ENCODE measurements around the gene C5. TPM values are rescaled to one million over a fixed set of nuclear protein-coding genes. Genes with fewer than 3 reads are reported as not detected.

Gene C5
- total and polyA plus RNA-seq, 2 experiments from 2014 or later: 0.31 TPM; not detected in 1

DNA sequence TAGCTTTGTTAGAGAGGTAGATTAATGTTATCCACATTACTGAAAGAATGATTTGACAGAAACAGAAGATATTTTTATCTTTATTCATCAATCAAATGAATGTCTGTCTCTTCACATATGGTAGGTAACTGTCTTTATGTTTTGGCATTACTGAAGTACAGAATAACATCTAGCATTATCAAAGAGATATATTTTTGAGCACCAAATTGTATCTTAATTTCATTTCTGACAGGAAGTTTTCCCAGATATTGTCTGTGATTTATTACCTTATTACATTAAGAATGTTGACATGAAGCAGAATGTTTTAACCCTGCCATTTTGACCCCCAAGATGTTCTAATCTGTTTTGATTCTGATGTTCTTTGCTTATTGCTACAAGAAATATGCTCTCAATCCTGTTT is 45.0 kb upstream of the C5 start:
- Histone ChIP-seq H4K20me1 (replicated peaks; ENCODE audit: insufficient read depth) (no peaks in the 10 kb centered on the region; the same call in 1 of the 2 replicates), H3K79me2 (replicated peaks; ENCODE audit: insufficient read depth) (no peaks in the 10 kb centered on the region), H3K27ac (ENCODE audit: low read depth) (no peak overlapping the region), H3K36me3 (ENCODE audit: insufficient read depth) (no peaks in the 10 kb centered on the region), H3F3A (replicated peaks; ENCODE audit: low read depth) (no peaks in the 10 kb centered on the region), H3K27me3 (ENCODE audit: insufficient read depth) (no peaks in the 10 kb centered on the region), H3K4me1 (ENCODE audit: insufficient read depth) (no peaks in the 10 kb centered on the region), H3K4me2 (no peak overlapping the region), H3K4me3 (no peak overlapping the region), H2AFZ (no peak overlapping the region), H3K9me2 (ENCODE audit: insufficient read depth) (no peaks in the 10 kb centered on the region)
- Mint-ChIP-seq H3K9me3 (peaks cover 17% of the 10 kb centered on the region), H3K4me3 (no peak overlapping the region), H3K4me1 (no peaks in the 10 kb centered on the region), H3K27ac (no peak overlapping the region), H3K36me3 (ENCODE audit: low read depth) (peaks cover 26% of the 10 kb centered on the region), H3K27me3 (ENCODE audit: insufficient read depth, low read depth, poor library complexity) (peaks cover 4% of the 10 kb centered on the region)
- ATAC-seq: no peak
- DNase-seq (ENCODE audit: low spot score): no peak
- no peak for TF ChIP-seq ZNF331 (CRISPR knock-in tag; IDR thresholded peaks at IDR 0.05; ENCODE audit: low read depth)
- TF ChIP-seq EZH2phosphoT487 (IDR thresholded peaks at IDR 0.05; ENCODE audit: unreplicated experiment): no peak
- no peak for TF ChIP-seq STAT1 (IDR thresholded peaks at IDR 0.05; ENCODE audit: unreplicated experiment)
- no peak for TF ChIP-seq EZH2 (IDR thresholded peaks at IDR 0.05; ENCODE audit: low read depth, unreplicated experiment)
- TF ChIP-seq, protein P1, sequence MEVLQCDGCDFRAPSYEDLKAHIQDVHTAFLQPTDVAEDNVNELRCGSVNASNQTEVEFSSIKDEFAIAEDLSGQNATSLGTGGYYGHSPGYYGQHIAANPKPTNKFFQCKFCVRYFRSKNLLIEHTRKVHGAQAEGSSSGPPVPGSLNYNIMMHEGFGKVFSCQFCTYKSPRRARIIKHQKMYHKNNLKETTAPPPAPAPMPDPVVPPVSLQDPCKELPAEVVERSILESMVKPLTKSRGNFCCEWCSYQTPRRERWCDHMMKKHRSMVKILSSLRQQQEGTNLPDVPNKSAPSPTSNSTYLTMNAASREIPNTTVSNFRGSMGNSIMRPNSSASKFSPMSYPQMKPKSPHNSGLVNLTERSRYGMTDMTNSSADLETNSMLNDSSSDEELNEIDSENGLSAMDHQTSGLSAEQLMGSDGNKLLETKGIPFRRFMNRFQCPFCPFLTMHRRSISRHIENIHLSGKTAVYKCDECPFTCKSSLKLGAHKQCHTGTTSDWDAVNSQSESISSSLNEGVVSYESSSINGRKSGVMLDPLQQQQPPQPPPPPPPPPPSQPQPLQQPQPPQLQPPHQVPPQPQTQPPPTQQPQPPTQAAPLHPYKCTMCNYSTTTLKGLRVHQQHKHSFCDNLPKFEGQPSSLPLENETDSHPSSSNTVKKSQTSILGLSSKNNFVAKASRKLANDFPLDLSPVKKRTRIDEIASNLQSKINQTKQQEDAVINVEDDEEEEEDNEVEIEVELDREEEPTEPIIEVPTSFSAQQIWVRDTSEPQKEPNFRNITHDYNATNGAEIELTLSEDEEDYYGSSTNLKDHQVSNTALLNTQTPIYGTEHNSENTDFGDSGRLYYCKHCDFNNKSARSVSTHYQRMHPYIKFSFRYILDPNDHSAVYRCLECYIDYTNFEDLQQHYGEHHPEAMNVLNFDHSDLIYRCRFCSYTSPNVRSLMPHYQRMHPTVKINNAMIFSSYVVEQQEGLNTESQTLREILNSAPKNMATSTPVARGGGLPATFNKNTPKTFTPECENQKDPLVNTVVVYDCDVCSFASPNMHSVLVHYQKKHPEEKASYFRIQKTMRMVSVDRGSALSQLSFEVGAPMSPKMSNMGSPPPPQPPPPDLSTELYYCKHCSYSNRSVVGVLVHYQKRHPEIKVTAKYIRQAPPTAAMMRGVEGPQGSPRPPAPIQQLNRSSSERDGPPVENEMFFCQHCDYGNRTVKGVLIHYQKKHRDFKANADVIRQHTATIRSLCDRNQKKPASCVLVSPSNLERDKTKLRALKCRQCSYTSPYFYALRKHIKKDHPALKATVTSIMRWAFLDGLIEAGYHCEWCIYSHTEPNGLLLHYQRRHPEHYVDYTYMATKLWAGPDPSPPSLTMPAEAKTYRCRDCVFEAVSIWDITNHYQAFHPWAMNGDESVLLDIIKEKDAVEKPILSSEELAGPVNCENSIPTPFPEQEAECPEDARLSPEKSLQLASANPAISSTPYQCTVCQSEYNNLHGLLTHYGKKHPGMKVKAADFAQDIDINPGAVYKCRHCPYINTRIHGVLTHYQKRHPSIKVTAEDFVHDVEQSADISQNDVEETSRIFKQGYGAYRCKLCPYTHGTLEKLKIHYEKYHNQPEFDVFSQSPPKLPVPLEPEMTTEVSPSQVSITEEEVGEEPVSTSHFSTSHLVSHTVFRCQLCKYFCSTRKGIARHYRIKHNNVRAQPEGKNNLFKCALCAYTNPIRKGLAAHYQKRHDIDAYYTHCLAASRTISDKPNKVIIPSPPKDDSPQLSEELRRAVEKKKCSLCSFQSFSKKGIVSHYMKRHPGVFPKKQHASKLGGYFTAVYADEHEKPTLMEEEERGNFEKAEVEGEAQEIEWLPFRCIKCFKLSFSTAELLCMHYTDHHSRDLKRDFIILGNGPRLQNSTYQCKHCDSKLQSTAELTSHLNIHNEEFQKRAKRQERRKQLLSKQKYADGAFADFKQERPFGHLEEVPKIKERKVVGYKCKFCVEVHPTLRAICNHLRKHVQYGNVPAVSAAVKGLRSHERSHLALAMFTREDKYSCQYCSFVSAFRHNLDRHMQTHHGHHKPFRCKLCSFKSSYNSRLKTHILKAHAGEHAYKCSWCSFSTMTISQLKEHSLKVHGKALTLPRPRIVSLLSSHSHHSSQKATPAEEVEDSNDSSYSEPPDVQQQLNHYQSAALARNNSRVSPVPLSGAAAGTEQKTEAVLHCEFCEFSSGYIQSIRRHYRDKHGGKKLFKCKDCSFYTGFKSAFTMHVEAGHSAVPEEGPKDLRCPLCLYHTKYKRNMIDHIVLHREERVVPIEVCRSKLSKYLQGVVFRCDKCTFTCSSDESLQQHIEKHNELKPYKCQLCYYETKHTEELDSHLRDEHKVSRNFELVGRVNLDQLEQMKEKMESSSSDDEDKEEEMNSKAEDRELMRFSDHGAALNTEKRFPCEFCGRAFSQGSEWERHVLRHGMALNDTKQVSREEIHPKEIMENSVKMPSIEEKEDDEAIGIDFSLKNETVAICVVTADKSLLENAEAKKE (CRISPR knock-in tag; IDR thresholded peaks at IDR 0.05): no peak
- TF ChIP-seq ZNF114 (CRISPR knock-in tag; IDR thresholded peaks at IDR 0.05): no peak
- TF ChIP-seq JUNB (IDR thresholded peaks at IDR 0.05; ENCODE audit: unreplicated experiment): no peak
- TF ChIP-seq NANOG (IDR thresholded peaks at IDR 0.05; ENCODE audit: borderline replicate concordance): no peak
- TF ChIP-seq, protein P2, sequence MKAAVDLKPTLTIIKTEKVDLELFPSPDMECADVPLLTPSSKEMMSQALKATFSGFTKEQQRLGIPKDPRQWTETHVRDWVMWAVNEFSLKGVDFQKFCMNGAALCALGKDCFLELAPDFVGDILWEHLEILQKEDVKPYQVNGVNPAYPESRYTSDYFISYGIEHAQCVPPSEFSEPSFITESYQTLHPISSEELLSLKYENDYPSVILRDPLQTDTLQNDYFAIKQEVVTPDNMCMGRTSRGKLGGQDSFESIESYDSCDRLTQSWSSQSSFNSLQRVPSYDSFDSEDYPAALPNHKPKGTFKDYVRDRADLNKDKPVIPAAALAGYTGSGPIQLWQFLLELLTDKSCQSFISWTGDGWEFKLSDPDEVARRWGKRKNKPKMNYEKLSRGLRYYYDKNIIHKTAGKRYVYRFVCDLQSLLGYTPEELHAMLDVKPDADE (IDR thresholded peaks at IDR 0.05): no peak
- TF ChIP-seq, protein P3, sequence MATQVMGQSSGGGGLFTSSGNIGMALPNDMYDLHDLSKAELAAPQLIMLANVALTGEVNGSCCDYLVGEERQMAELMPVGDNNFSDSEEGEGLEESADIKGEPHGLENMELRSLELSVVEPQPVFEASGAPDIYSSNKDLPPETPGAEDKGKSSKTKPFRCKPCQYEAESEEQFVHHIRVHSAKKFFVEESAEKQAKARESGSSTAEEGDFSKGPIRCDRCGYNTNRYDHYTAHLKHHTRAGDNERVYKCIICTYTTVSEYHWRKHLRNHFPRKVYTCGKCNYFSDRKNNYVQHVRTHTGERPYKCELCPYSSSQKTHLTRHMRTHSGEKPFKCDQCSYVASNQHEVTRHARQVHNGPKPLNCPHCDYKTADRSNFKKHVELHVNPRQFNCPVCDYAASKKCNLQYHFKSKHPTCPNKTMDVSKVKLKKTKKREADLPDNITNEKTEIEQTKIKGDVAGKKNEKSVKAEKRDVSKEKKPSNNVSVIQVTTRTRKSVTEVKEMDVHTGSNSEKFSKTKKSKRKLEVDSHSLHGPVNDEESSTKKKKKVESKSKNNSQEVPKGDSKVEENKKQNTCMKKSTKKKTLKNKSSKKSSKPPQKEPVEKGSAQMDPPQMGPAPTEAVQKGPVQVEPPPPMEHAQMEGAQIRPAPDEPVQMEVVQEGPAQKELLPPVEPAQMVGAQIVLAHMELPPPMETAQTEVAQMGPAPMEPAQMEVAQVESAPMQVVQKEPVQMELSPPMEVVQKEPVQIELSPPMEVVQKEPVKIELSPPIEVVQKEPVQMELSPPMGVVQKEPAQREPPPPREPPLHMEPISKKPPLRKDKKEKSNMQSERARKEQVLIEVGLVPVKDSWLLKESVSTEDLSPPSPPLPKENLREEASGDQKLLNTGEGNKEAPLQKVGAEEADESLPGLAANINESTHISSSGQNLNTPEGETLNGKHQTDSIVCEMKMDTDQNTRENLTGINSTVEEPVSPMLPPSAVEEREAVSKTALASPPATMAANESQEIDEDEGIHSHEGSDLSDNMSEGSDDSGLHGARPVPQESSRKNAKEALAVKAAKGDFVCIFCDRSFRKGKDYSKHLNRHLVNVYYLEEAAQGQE (IDR thresholded peaks at IDR 0.05; ENCODE audit: unreplicated experiment): no peak
- TF ChIP-seq CREB1 (CRISPR knock-in tag; IDR thresholded peaks at IDR 0.05; ENCODE audit: low read depth): no peak
- TF ChIP-seq, protein P4, sequence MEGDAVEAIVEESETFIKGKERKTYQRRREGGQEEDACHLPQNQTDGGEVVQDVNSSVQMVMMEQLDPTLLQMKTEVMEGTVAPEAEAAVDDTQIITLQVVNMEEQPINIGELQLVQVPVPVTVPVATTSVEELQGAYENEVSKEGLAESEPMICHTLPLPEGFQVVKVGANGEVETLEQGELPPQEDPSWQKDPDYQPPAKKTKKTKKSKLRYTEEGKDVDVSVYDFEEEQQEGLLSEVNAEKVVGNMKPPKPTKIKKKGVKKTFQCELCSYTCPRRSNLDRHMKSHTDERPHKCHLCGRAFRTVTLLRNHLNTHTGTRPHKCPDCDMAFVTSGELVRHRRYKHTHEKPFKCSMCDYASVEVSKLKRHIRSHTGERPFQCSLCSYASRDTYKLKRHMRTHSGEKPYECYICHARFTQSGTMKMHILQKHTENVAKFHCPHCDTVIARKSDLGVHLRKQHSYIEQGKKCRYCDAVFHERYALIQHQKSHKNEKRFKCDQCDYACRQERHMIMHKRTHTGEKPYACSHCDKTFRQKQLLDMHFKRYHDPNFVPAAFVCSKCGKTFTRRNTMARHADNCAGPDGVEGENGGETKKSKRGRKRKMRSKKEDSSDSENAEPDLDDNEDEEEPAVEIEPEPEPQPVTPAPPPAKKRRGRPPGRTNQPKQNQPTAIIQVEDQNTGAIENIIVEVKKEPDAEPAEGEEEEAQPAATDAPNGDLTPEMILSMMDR (conservative IDR thresholded peaks at IDR 0.05; ENCODE audit: low read depth in 2 of 2): no peak
- no peak for TF ChIP-seq POLR2AphosphoS5 (IDR thresholded peaks at IDR 0.05; ENCODE audit: low read depth)

Measured in GM23338 (cell line).